HG03432 (cell line): ENCODE results near the gene XRRA1.
"Not testable (repeated sequence)": the region's sequence is repeated elsewhere in the genome, so short reads cannot be mapped to it uniquely, and the experiment has no call there.

Experiments used
- ATAC-seq: cut with Tn5 transposase; IDR thresholded peaks from one replicate; pipeline ENCODE4 v1.9.1; 2021; ENCODE audit warnings: mild to moderate bottlenecking, moderate library complexity; ENCODE audit not compliant: unreplicated experiment

The XRRA1 gene

GRCh38 chr11:74837191-74837590 lies 111.7 kb downstream of the XRRA1 start:
- ATAC-seq, result no peak

GRCh38 chr11:74826901-74827300 lies 122.0 kb downstream of the XRRA1 start:
- no peak for ATAC-seq

DNA sequence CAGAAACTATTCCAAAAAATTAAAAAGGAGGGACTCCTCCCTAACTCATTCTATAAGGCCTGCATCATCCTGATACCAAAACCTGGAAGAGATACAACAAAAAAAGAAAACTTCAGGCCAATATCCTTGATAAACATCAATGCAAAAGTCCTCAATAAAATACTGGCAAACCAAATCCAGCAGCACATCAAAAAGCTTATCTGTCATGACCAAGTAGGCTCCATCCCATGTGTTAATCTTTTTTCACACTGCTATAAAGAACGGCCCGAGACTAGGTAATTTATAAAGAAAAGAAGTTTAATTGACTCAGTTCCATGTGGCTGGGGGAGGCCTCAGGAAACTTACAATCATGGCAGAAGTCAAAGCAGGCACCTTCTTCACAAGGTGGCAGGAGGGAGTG lies 123.3 kb downstream of the XRRA1 start:
- not testable (repeated sequence) for ATAC-seq

DNA sequence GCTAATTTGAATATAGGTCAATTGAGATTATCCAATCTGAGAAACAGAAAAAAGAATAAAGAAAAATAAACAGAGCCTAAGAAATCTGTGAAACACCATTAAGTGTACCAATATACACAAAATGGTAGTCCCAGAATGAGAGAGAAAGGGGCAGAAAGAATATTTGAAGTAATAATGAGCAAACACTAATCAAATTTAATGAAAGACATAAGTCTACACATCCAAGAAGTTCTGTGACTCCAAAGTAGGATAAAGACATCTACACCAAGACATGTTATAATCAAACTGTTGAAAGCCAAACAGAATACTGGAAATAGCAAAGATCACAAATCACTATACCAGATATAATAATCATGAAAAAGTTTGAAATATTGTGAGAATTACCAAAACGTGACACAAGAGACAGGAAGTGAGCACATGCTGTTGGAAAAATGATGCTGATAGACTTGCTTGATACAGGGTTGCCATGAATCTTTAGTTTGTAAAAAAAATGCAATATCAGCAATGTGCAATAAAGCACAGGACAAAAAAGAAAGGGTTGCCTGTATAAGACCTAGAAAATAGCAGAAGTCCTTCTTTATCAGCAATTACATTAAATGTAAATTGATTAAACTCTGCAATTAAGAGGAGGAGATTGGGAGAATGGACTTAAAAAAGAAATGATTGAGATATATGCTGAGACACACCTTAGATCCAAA lies 124.5 kb downstream of the XRRA1 start:
- no peak for ATAC-seq

- ATAC-seq, result no peak
These were observed 126.7 kb downstream of the XRRA1 start for GRCh38 chr11:74822170-74822569.

DNA sequence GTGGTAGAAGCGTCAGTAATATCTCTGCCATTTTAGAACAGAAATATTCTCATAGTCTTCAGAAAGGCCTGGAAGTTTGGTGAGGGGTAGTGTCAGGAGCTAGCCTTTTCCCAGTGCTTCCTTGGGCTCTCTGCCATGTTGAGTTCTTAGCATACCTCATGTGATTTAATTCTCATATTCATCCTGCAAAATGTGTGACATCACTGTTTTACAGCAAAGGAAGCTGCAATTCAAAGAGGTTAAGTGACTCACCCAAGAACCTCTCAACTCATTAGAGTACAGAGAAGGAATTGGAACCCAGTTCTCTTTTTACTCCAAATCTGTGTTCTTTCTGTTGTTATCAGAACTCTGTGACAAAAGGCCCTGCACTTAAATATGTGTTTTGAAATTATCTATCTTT lies 128.1 kb downstream of the XRRA1 start:
- ATAC-seq, result no peak

GRCh38 chr11:74819400-74819799 lies 129.5 kb downstream of the XRRA1 start:
- no peak for ATAC-seq

GRCh38 chr11:74818283-74818946 lies 130.5 kb downstream of the XRRA1 start:
- no peak for ATAC-seq

DNA sequence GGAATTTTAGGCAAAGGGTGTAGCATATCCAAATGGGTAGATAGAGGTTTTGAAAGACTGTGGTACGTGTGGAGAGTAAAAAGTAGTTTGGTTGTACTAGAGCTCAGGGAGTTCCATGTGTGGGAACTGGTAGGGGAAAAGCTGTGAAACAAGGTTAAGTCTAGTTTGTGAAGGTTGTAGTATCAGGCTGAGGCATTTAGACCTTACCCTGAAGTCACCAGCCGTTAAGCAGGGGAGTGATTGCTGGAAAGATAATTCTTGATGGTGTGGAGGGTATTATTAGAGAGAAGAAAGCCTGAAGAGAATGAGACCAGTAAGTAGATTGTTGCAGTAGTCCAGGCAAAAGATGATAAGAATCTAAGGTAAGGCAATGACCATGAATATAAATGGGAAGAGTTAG lies 132.2 kb downstream of the XRRA1 start:
- ATAC-seq, result no peak

DNA sequence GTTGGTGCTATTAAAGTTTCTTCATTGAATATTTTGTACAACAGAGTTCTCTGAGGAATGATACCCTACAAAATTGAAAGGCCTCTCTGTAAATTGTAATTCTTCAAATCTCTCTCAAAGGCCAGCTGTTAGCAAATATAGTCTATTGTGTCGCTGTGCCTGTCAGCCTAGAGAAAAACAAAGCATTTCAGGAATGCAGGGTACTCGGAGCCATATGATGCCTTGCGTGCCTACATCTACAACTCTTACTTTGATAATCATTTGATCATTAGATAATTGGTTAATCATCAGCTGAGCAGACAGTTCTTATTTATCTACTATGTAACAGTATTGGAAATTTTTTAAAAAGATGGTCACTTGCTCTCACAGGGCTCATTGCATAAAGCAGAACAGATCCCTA lies 132.9 kb downstream of the XRRA1 start:
- ATAC-seq, result no peak

DNA sequence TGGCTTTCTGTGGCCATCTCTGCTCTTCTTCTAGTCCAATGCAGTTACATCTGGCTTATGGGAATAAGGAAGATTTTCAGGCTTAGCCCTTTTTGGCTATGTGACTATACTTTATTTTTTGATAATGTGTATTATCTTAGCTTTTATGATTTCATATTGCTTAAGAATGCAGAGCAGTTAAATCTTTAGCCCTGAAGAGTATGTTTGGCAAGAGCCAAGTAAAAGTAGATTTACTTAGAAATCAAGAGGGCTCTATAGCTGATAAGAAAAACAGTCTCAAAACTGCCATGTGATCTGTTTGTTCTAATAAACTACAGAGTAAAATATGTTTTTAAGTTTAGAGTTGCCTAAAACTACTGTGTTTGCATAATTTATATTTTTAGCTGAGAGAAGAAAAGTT lies 139.1 kb downstream of the XRRA1 start:
- no peak for ATAC-seq

GRCh38 chr11:74806267-74806666 lies 142.6 kb downstream of the XRRA1 start:
- no peak for ATAC-seq

- no peak for ATAC-seq
These were observed 157.4 kb downstream of the XRRA1 start for GRCh38 chr11:74791333-74792100.
